Stimulated activated CD8-positive, alpha-beta memory T cell treated with anti-CD3 and anti-CD28 coated beads, Interleukin-2, amount 100 ng/mL, for 1 hour (primary cell): ENCODE results near the gene COX11.

Source experiments
- DNase-seq, 2 donors: peaks; one replicate each; pipeline ENCODE4 v3.0.0-alpha.2; 2020; ENCODE audit warnings: low read depth in 2 of 2

COX11 gene, protein sequence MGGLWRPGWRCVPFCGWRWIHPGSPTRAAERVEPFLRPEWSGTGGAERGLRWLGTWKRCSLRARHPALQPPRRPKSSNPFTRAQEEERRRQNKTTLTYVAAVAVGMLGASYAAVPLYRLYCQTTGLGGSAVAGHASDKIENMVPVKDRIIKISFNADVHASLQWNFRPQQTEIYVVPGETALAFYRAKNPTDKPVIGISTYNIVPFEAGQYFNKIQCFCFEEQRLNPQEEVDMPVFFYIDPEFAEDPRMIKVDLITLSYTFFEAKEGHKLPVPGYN

GRCh38 chr17:54968262-54968987, at the start of gene COX11, which contains the start of gene STXBP4:
TSS of gene COX11 (minus strand) at chr17:54968654. CDS start at chr17:54968646, 8 bp downstream.
TSS of gene STXBP4 (plus strand) at chr17:54968765. CDS start at chr17:54986220, 17,455 bp downstream.
- peak; percentile 86 to 87 for DNase-seq

DNA sequence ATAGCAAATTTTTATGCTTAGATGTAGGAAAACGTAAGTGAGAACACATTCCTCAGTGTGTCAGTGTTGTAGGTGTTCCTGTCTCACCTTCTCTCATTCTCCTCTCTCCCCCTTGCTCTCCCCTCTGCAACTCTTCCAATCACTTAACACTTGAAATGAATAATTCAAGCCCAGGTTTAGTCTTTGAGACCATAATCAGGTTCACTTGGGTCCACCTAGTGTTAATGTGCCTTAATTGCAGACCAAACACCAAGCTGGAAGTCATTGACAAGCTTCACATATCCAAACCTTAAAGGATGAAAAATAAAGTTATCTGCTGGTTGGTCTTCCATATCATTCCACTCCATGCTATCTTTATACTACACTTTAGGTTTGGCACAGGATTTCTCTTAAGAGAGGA, 37.1 kb upstream of the COX11 start:
- no peak for DNase-seq

DNA sequence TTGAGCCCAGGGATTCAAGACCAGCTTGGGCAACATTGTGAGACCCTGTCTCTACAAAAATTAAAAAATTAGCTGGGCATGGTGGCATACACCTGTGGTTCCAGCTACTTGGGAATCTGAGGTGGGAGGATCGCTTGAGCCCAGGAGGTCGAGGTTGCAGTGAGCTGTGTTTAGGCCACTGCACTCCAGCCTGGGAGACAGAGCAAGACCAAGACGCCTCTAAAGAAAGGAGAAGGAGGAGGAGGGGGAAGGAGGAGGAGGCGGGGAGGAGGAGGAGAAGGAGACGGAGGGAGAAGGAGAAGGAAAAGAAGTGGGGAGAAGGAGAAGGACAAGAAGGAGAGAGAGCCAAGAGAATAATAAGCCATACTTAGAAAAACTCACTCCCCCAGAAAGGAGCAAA, 36.0 kb upstream of the COX11 start:
- DNase-seq: no peak

DNA sequence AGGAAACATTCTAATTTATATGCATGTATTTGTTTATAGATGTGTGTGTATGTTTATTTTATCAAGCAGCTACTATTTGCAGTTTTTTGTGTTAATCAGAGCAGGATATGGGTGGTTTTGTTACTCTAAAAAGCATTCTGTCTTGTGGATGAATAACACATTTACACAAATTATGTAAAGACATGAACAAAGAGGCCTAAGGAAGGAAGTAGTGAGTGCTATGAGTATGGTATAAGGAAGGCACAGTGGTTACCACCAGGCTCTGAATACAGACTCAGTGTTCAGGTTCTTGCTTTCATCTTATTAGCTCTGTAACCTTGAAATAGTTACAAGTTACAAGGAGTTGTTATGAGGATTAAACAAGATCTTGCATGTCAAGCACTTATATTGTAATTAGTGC, 34.0 kb upstream of the COX11 start:
- no peak for DNase-seq

GRCh38 chr17:54996441-54996840, 28.0 kb upstream of the COX11 start:
- DNase-seq: no peak

GRCh38 chr17:54992797-54993639, 24.6 kb upstream of the COX11 start:
- DNase-seq: no peak

DNA sequence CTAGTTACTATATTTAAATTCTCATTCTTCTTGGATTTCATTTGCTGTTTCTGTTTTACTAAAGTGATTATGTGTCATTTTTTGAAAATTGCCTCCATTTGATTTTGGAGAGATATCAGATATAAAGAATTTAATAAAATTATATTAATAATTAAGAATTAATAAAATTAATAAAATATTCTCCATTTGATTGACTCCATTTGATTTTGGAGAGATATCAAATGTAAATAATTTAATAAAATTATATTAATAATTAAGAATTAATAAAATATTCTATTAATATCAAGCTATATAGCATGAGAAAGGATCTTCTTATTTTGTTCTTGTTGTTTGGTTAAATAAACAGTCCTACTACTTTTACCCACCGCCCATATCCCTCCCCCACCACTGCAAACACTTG, 23.1 kb upstream of the COX11 start:
- DNase-seq: no peak

DNA sequence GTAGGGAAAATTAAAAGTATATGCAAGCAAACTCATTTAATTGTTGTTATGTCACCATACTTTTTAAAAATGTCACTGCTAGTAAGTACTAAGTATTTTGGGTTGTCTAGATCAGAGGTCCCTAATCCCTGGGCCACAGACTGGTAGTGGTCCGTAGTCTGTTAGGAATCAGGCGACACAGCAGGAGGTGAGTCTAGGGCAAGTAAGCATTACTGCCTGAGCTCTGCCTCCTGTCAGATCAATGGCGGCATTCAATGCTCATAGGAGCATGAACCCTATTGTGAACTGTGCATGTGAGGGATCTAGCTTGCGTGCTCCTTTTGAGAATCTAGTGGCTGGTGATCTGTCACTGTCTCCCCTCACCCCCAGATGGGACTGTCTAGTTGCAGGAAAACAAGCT, 21.7 kb upstream of the COX11 start:
- no peak for DNase-seq

GRCh38 chr17:54985476-54985875, 17.0 kb upstream of the COX11 start:
- no peak for DNase-seq

GRCh38 chr17:54983260-54983659, 14.8 kb upstream of the COX11 start:
- DNase-seq: no peak

DNA sequence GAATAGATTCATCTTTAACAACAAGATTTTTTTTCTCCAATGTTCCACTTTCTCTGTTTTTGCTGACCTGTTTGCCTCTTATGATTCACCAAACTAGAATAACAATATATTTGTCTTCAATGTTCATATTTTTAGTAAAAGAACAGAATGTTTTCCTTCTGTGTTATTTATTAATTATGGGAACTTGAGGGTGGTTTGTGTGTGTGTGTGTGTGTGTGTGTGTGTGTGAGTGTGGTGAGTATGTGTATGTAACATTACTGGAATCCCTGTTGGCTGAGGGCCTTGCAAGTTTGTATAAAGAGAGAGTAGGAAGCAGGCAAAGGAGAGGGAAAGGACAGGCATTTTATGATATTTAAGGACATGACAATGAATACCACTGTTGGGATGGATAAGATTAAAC, 13.9 kb upstream of the COX11 start:
- DNase-seq: no peak

DNA sequence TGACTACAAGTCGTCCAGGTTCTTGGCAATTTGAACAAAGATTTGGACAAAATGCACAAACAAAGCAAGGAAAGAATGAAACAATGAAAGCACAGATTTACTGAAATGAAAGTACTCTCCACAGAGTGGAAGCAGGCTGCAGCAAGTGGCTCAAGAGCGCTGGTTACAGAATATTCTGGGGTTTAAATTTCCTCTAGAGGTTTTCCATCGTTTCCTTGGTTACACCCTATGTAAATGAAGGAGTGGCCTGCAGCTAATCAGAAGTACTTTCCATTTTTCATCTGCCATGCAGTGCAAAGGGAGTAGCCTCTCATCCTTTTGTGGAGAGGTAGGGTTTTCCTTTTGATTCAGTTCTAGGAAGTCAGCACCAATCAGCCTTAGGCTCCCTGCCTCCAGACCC, 11.9 kb upstream of the COX11 start:
- no peak for DNase-seq

GRCh38 chr17:54979657-54980056, 11.2 kb upstream of the COX11 start:
- no peak for DNase-seq

DNA sequence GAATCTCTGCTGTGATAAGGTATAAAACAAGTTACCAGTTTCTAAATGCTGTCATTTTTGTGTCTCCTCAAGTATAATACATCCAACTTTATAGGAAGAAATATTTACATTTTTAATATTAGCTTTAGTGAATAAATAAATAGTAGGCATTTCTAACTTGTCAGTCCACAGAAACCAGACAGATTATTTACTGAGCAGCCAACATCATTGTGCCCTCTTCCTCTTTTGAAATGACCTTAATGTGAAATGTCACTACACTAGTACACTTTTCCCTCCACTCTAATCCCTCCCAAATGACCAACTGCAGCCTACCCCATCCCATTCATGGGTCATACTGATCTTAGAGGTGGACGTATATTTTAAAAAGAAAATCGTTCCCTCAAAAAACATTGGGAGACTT, 9.3 kb upstream of the COX11 start:
- no peak for DNase-seq

GRCh38 chr17:54976316-54976715, 7.9 kb upstream of the COX11 start:
- no peak for DNase-seq

DNA sequence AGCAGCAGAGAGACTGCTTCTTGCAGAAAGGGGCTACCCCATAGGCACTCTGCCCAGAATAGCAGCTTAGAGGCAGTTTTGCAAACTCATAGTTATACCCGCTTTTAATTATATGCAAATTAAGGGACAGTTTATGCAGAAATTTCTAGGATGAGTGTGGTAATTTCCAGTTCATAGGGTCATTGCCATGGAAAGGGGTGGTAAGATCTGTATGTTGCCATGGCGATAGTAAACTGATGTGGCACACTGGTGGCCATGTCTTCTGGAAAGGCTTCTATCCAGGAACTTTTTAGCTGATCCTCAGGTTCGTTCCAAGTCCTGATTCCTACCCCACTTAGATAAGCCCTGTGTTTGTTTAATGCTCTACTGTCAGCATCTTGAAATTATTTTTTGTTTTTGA, 6.3 kb upstream of the COX11 start:
- no peak for DNase-seq

DNA sequence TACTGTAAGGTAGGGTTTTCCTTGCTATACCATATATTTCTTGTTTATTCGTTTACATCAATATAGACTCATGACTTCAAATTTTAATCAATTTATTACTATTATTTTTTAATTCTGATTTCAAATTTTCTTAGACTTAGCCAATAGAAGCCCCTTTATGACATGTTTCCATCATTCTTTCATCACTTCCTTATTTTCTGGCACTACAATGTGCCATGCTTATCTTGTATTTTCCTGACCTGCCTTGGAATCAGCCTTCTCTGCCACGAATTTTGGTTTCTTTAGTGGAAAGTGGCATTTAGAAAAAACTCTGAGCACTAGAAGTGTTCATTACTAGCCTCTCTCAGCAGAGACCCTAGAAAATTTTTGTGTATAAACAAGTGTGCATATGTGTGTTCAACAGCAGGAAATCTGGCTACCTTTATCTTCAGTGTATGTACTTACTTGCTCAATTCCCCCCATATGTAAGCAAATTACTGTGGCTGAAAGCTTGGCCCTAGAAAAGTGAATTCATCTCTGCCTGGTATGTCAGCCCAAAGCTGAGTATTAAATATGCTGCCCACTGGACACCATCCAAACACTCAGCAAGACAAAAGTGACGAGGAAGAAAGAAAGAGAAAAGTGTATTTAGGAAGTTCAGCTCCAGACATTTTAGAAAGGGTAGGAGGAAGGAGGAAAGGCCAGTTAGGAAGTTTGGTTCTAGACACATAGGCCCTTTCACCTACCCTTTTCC, 4.1 kb upstream of the COX11 start:
- DNase-seq: no peak

DNA sequence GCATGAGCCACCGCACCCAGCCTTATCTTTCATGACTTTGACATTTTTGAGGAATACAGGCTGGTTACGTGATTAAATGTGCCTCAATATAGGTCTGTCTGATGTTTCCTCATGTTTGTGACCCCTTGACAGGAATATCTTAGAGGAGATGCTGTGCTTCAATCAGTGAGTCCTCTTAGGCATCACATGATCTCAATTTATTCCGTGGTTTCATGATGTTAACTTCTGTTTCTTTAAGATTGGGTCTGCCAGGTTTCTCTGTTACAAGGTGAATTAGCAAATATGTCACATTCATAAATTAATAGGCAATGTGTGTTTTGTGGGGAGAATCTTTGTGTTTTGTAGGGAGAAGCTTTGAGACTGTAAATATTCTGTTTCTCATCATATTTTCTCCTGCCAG, 3.4 kb upstream of the COX11 start:
- DNase-seq: no peak

- no peak for DNase-seq
Observed at GRCh38 chr17:54971147-54971546, 2.7 kb upstream of the COX11 start.

DNA sequence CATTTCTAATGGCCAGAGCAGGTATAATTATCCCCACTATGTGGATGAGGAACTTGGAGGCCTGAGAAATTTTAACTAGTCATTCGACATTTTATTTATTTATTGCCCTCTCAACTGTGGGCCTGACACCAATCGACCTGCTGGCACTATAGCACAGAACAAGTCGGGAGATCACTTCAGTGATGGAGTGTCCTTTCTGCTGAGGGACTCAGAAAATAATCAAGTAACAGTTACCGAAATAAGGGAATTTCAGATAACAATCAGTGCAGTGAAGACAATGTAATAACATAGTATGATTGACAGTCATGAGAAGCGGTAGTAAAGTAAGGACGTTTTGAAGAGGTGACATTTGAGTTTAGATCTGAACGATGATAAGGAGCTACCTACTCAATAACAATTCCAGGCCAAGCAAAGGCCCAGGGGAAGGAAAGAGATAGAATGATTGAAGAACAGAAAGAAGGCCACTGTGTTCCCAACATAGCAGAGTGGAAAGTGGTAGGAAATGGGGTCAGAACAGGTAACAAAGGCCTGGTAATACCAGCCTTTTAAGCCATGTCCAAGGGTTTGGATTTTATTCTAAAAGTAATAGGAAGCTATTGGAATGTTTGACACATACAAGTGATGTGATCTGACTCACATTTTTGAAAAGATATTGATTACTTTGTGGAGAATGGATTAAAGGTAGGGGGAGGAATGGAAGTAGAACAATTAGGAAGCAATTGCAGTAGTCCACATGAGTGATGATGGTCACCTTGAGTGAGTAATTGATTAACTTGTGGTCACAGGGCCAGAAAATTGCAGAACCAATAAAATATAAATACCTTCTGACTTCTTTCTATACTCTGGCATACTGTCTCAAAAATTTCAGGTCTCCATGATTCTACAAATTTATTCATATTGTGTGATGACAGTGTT, 1.5 kb upstream of the COX11 start:
- no peak for DNase-seq

- DNase-seq: peak in 1 of 2 donors; percentile 9
Observed at GRCh38 chr17:54968988-54969332, 506 bp upstream of the COX11 start.
